Measurements from ENCODE around the gene SLC35F3. TPM values are rescaled to one million over a fixed set of nuclear protein-coding genes. Genes with fewer than 3 reads are reported as not detected.

SLC35F3 gene
- total RNA-seq, 1 donor from 2014 or later: 0.57 TPM

GRCh38 chr1:234089396-234089795, 184.9 kb downstream of the SLC35F3 start:
- H3K9me3 Mint-ChIP-seq (ENCODE audit: unreplicated experiment): peaks cover 5% of the 10 kb centered on the region

GRCh38 chr1:234090212-234091064, 186.0 kb downstream of the SLC35F3 start:
- no peaks in the 10 kb centered on the region for H3K79me2 ChIP-seq (ENCODE audit: insufficient read depth, low read length)
- peaks cover 11% of the 10 kb centered on the region for H3K27me3 Mint-ChIP-seq (ENCODE audit: low read depth, unreplicated experiment)
- H3K4me3 Mint-ChIP-seq (ENCODE audit: unreplicated experiment): no peak overlapping the region
- FAIRE-seq: no peak
- H3K27me3 ChIP-seq (ENCODE audit: insufficient read depth, low read length): no peaks in the 10 kb centered on the region
- H3K4me2 ChIP-seq (ENCODE audit: low read length): no peak overlapping the region
- H3K36me3 ChIP-seq (ENCODE audit: insufficient read depth, low read length): no peaks in the 10 kb centered on the region
- no peaks in the 10 kb centered on the region for H3K9me3 ChIP-seq (ENCODE audit: insufficient read depth, low read depth, low read length)
- H3K36me3 Mint-ChIP-seq (ENCODE audit: low read depth, unreplicated experiment): no peaks in the 10 kb centered on the region
- no peak overlapping the region for H3K9ac ChIP-seq (ENCODE audit: low read length)
- H2AFZ ChIP-seq (ENCODE audit: low read depth, low read length): no peak overlapping the region
- H4K20me1 ChIP-seq (ENCODE audit: insufficient read depth, low read length): no peaks in the 10 kb centered on the region
- DNase-seq (ENCODE audit: low read depth): no peak
- TF ChIP-seq EZH2 (IDR thresholded peaks at IDR 0.05; ENCODE audit: insufficient read depth, low read length): no peak
- TF ChIP-seq CTCF (IDR thresholded peaks at IDR 0.05; ENCODE audit: insufficient read depth, low read depth, low read length): no peak
- H3K4me1 Mint-ChIP-seq (ENCODE audit: low read depth, unreplicated experiment): no peaks in the 10 kb centered on the region
- H3K27ac ChIP-seq (ENCODE audit: low read depth, low read length): no peak overlapping the region
- no peak overlapping the region for H3K4me3 ChIP-seq (ENCODE audit: insufficient read depth, low read depth, low read length)
- peaks cover 5% of the 10 kb centered on the region for H3K9me3 Mint-ChIP-seq (ENCODE audit: unreplicated experiment)
- H3K27ac Mint-ChIP-seq (ENCODE audit: unreplicated experiment): no peak overlapping the region
- H3K4me1 ChIP-seq (ENCODE audit: insufficient read depth, low read length): no peaks in the 10 kb centered on the region

More at GRCh38 chr1:234089396-234089795, 184.9 kb downstream of the SLC35F3 start:
- H3K27me3 ChIP-seq (ENCODE audit: insufficient read depth, low read length): no peaks in the 10 kb centered on the region
- H3K9ac ChIP-seq (ENCODE audit: low read length): no peak overlapping the region
- DNase-seq (ENCODE audit: low read depth) (no peak), FAIRE-seq (no peak)
- peaks cover 11% of the 10 kb centered on the region for H3K27me3 Mint-ChIP-seq (ENCODE audit: low read depth, unreplicated experiment)
- H3K4me1 Mint-ChIP-seq (ENCODE audit: low read depth, unreplicated experiment): no peaks in the 10 kb centered on the region
- H3K4me2 ChIP-seq (ENCODE audit: low read length): no peak overlapping the region
- no peaks in the 10 kb centered on the region for H3K79me2 ChIP-seq (ENCODE audit: insufficient read depth, low read length)
- no peaks in the 10 kb centered on the region for H4K20me1 ChIP-seq (ENCODE audit: insufficient read depth, low read length)
- H3K9me3 ChIP-seq (ENCODE audit: insufficient read depth, low read depth, low read length): no peaks in the 10 kb centered on the region
- H3K36me3 Mint-ChIP-seq (ENCODE audit: low read depth, unreplicated experiment): no peaks in the 10 kb centered on the region
- TF ChIP-seq EZH2 (IDR thresholded peaks at IDR 0.05; ENCODE audit: insufficient read depth, low read length): no peak
- no peak for TF ChIP-seq CTCF (IDR thresholded peaks at IDR 0.05; ENCODE audit: insufficient read depth, low read depth, low read length)
- no peak overlapping the region for H3K4me3 Mint-ChIP-seq (ENCODE audit: unreplicated experiment)
- no peaks in the 10 kb centered on the region for H3K36me3 ChIP-seq (ENCODE audit: insufficient read depth, low read length)
- H2AFZ ChIP-seq (ENCODE audit: low read depth, low read length): no peak overlapping the region
- H3K27ac Mint-ChIP-seq (ENCODE audit: unreplicated experiment): no peak overlapping the region
- H3K4me1 ChIP-seq (ENCODE audit: insufficient read depth, low read length): no peaks in the 10 kb centered on the region
- H3K4me3 ChIP-seq (ENCODE audit: insufficient read depth, low read depth, low read length): no peak overlapping the region
- H3K27ac ChIP-seq (ENCODE audit: low read depth, low read length): no peak overlapping the region

GRCh38 chr1:234091065-234091401, 186.6 kb downstream of the SLC35F3 start:
- H4K20me1 ChIP-seq (ENCODE audit: insufficient read depth, low read length): no peaks in the 10 kb centered on the region
- no peak overlapping the region for H3K9ac ChIP-seq (ENCODE audit: low read length)
- no peak overlapping the region for H2AFZ ChIP-seq (ENCODE audit: low read depth, low read length)
- H3K9me3 Mint-ChIP-seq (ENCODE audit: unreplicated experiment): peaks cover 5% of the 10 kb centered on the region
- H3K27ac Mint-ChIP-seq (ENCODE audit: unreplicated experiment): no peak overlapping the region
- TF ChIP-seq EZH2 (IDR thresholded peaks at IDR 0.05; ENCODE audit: insufficient read depth, low read length) (no peak), CTCF (IDR thresholded peaks at IDR 0.05; ENCODE audit: insufficient read depth, low read depth, low read length) (no peak)
- H3K4me3 Mint-ChIP-seq (ENCODE audit: unreplicated experiment): no peak overlapping the region
- H3K27me3 Mint-ChIP-seq (ENCODE audit: low read depth, unreplicated experiment): peaks cover 11% of the 10 kb centered on the region
- FAIRE-seq (no peak), DNase-seq (ENCODE audit: low read depth) (no peak)
- H3K4me1 ChIP-seq (ENCODE audit: insufficient read depth, low read length): no peaks in the 10 kb centered on the region
- no peak overlapping the region for H3K4me2 ChIP-seq (ENCODE audit: low read length)
- H3K36me3 Mint-ChIP-seq (ENCODE audit: low read depth, unreplicated experiment): no peaks in the 10 kb centered on the region
- no peaks in the 10 kb centered on the region for H3K79me2 ChIP-seq (ENCODE audit: insufficient read depth, low read length)
- H3K4me3 ChIP-seq (ENCODE audit: insufficient read depth, low read depth, low read length): no peak overlapping the region
- no peaks in the 10 kb centered on the region for H3K27me3 ChIP-seq (ENCODE audit: insufficient read depth, low read length)
- no peaks in the 10 kb centered on the region for H3K9me3 ChIP-seq (ENCODE audit: insufficient read depth, low read depth, low read length)
- no peaks in the 10 kb centered on the region for H3K36me3 ChIP-seq (ENCODE audit: insufficient read depth, low read length)
- no peaks in the 10 kb centered on the region for H3K4me1 Mint-ChIP-seq (ENCODE audit: low read depth, unreplicated experiment)
- H3K27ac ChIP-seq (ENCODE audit: low read depth, low read length): no peak overlapping the region

Measured in astrocyte (in vitro differentiated cells and primary cell).